Measurements from ENCODE around the gene RAE1. TPM values are rescaled to one million over a fixed set of nuclear protein-coding genes. Genes with fewer than 3 reads are reported as not detected.
"Not testable (repeated sequence)": the region's sequence is repeated elsewhere in the genome, so short reads cannot be mapped to it uniquely, and the experiment has no call there.

The RAE1 gene
- total RNA-seq, 2 experiments from 2014 or later, result 49.7 to 52.0 TPM

DNA sequence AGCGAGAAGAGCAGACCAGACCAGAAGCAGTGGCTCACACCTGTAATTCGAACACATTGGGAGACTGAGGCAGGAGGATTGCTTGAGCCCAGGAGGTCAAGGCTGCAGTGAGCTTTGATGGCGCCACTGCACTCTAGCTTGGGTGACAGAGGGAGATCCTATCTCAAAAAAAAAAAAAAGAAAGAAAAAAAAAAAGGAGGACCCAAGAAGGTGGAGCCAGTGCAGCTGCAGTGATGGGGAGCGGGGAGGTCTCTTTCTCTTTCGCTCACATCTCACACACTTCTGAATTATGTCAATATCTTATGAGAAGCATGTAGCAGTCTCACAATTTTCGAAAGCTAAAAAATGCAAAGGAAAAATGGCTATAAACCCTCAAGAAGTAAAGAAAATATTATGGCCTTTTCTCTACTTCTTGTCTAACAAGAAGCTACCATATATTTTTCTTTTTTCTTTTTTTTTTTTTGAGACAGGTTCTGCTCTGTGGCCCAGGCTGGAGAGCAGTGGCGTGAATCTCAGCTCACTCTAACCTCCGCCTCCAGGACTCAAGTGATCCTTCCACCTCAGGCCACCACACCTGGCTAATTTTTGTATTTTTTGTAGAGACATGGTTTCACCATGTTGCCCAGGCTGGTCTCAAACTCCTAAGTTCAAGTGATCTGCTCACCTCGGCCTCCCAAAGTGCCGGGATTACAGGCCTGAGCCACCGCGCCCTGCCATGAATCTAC, 25.3 kb upstream of the RAE1 start:
- CTCF ChIA-PET, result interaction anchor here (0.6 kb wide), 1 partner anchor 132 kb away, joined by 3 read pairs; no protein-coding TSS in a partner anchor
- POLR2A ChIA-PET, result no interaction called here

DNA sequence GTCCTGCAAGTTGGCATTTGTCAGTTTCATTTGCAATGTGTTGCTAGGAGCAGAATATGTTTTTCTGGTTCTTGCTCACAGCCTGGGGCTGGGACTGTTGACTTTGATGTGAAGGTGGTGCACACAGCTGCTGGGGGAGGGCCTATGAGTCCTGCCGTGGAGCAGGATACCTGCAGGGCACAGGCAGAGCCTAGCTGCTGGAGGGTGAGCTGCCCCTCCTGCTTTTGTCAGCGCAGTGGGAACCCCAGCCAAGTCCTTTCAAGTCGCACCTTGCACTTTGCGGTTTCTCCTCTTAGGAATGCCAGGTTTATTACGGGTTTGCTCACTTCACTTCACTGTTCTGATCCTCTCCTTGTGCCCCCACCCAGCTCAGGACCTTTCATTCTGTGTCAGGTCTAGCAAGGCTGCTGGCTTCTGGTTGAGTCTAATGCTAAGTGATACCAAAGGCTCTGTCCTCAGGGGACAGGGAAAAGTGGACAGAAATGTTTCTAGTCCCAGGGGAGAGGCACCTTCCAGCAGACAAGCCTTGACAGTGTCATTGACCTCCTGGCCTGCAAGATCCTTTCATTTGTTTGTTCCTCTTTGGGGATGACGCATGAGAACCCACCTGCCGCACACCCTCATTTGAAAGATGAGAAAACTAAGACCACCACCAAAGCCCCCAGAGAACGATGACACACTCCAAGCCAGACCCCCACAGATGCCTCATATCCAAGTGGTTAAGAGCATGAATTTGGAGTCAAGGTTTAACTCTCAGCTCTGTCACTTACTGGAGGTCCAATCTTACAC, 24.2 kb upstream of the RAE1 start:
- CTCF ChIA-PET, result no interaction called here

DNA sequence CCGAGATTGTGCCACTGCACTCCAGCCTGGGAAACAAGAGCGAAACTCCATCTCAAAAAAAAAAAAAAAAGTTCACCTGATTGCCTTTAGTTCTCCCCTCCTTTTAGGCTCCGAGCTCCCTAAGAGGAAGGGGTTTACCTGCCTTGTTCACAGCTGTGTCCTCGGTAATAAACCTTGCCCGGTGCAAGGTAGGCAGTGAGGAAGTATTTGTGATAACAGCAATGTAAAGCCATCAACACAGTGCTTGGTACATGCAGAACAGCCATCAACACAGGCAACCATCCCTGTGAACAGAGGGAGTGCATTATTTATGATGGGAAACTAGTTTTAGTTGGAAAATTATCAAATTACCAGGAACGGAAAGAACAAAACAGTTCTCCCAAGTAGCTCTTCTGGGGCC, 23.2 kb upstream of the RAE1 start:
- POLR2A ChIA-PET, result no interaction called here
- CTCF ChIA-PET, result no interaction called here

More for the DNA sequence above, 24.2 kb upstream of the RAE1 start:
- POLR2A ChIA-PET, result no interaction called here

DNA sequence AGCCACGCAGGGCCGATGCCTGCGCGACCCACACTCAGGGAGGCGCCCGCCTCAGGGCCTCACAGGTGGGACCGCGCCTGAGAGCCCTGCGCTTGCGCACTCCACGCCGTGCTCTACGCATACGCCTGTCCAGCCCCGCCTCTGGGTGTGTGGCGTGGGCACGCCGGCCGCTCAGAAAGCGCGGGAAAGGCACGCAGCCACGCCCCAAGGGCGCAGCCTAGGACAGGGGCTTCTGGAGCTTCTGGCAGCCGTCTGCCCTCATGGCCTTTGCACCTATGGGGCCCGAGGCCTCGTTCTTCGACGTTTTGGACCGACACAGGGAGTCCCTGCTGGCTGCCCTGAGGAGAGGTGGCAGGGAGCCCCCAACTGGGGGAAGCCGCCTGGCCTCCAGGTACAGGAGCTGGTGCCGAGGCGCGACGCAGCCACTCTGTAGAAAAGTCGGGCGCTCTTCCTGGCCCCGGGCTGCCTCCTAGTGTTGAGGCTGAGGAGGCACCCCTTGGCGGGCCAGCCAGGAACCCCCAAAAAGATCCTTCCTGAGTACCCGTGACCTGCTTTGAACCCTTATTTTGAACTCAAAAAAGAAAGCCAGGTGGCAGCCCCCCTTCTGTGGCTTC, 21.3 kb upstream of the RAE1 start, which contains the start of gene SPO11:
Gene SPO11, plus strand, starts transcription at position 196 of the 614 bp plus-strand sequence. Its CDS starts 65 bp downstream, at position 261.
- CTCF ChIA-PET, result no interaction called here
- POLR2A ChIA-PET, result no interaction called here

DNA sequence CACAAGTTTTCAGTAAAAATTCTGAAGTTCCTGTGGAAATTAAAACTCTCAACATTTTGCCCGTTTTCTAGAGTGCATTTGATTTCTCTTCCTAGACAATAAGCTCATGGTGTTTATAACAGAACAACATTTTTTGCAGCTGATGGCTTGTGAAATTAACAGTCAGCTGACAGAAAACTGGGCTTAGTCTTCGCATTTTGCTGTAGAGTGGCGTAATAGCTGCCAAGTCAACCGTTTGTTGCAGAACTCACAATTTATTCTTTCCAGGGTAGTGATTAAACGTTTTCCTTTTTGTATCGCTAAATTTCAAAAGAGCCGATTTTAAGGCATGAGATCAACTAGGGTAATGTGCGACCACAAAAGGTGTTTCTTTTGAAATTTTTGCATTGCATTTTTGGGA, 20.1 kb upstream of the RAE1 start:
- ChIA-PET CTCF (interaction anchor here (0.7 kb wide), 1 partner anchor 768 kb away, joined by 3 read pairs; no protein-coding TSS in a partner anchor), POLR2A (no interaction called here)

DNA sequence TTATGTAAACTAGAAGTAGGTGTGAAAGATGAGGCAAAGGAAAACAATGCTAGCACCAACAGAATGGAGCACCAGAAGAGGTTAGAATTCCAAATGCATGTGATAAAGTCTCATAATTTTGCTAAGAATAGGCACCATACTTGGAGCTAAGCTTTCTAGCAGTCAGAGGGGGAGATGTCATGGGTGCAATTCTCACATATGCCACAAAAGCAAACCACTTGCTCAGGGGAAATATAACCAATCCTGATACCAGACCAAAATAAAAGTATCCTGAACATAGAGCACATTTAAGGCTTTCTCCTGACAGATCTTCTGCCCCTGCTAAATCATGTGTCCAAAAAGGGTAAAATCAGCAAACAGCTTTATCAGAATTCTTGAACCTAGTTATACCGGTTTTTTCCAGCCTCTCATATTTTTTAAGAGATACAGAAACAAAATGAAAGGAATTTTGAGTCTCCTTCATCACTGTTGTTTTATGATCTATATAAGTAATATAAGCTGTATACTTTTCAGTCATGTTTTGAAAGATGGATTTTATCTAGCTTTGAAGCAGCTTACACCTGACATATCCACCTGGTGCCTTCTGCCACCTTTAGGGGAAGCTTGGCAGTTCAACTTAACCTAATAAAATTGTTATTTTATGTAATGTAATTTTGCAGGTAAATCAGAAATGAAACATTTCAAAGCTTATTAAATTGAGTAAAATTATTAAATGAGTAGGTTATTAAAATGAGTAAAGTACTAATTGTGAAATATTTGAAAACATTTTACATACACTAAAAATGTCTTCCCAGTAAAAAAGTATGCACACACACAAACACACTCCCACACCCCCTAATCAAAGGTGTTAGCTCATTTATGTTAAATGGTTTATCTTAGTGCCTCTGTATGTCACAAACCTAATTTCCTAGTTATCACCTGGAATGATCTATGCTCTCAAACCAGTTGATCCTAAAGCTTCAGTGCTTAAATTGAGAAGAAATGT, 18.7 kb upstream of the RAE1 start:
- POLR2A ChIA-PET, result no interaction called here
- CTCF ChIA-PET, result interaction anchor here (0.6 to 1.6 kb wide), 2 partner anchors 14 to 857 kb away, joined by 3 to 5 read pairs; no protein-coding TSS in a partner anchor

DNA sequence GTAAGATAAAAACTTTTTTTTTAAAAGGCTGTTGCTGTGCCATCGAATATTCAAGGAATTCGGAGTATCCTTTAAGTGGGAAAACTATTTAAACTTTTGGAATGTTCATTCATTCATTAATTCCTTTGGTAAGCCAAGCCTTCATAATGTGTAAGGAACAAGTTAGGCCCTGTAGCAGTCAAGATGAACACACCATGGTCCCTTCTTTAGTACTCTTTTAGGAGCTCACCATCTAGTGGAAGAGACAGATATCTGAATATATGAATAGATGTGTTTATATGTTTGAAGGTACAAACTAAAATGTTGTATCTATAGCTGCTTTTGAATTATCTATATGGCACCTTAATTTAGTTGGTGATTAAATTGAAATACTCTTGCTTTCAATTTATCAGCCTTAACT, 15.7 kb upstream of the RAE1 start:
- CTCF ChIA-PET, result interaction anchor here (0.6 kb wide), 1 partner anchor 16 kb away, joined by 3 read pairs; no protein-coding TSS in a partner anchor
- POLR2A ChIA-PET, result no interaction called here

DNA sequence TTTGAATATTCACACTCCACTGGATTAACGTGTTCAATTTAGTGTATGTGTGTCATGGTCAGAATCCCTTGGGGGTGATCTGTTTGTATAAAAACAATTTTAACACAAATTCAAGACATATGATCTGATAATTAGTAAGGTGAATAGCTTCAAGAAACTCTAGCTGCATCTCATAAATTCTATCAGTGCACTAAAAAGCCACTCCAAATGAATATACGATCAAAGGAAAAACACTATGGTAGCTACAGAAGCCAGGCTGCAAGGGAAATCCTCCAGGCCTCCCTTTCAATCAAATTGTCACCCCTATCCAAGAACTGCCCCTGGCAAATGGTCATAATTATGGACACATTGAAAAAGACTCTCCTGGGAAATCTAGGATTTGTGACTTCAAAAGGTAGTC, 9.4 kb upstream of the RAE1 start:
- ChIA-PET POLR2A (no interaction called here), CTCF (no interaction called here)

DNA sequence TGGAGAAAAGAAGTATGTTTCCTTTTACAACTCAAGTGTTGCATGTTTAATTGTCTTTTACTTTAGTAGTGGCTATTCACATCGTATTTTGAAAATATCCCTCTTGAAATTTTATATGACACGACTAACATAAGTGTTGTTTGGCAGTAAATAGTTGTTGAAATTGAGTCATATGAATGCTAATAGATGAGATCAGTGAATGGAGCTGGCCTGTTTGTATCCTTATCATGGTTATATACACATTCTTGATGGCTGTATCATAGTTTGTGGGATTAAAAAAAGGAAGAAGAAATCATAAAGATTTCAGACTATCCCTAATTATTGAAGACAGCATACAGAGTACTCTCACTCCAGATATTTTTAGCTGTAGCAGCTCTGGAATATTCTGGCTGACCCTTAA, 8.2 kb upstream of the RAE1 start:
- ChIA-PET CTCF (no interaction called here), POLR2A (no interaction called here)

DNA sequence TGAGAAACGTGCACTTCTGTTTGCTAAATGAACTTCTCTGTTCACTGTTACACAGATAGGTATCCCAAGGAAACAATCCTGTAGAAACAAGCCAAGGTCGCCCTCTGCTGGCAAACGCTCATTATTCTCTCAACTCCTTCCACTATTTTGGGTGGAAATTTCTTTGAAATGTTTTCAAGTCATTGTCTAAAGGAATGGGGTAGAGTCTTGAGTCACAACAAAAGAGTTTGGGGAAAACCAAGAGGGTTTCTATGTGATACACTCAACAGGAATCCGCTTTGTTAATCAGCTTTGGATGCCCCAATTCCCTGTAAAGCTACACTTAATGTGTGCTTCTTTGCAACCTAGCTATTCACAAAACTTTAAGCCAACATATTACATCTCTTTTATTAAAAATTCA, 4.6 kb upstream of the RAE1 start:
- ChIA-PET POLR2A (interaction anchor here (0.5 kb wide), 1 partner anchor 49 kb away, joined by 3 read pairs; no protein-coding TSS in a partner anchor), CTCF (interaction anchor here (0.8 to 2.4 kb wide), 3 partner anchors 14 to 255 kb away, joined by 4 to 5 read pairs (median 5); no protein-coding TSS in a partner anchor)

DNA sequence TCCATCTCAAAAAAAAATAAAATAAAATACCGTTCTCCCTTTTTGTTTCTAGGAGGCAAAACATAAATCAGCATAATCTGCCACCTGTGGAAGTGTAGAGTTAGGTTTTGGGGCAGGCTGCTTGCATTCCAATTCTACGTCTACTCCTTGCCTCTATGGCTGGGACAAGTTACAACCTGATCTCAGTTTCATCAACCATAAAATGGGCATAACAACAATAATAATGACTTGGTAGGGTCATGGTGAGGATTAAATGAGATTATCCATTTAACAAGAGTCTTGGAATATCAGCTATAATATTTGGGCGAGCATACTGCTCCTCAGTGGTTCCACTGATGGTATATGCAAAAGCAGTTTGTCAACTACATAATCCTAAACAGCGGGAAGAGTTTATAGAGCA, 3.7 kb upstream of the RAE1 start:
- CTCF ChIA-PET, result interaction anchor here (1.3 to 2.4 kb wide), 2 partner anchors 14 to 256 kb away, joined by 5 read pairs; no protein-coding TSS in a partner anchor
- POLR2A ChIA-PET, result no interaction called here

DNA sequence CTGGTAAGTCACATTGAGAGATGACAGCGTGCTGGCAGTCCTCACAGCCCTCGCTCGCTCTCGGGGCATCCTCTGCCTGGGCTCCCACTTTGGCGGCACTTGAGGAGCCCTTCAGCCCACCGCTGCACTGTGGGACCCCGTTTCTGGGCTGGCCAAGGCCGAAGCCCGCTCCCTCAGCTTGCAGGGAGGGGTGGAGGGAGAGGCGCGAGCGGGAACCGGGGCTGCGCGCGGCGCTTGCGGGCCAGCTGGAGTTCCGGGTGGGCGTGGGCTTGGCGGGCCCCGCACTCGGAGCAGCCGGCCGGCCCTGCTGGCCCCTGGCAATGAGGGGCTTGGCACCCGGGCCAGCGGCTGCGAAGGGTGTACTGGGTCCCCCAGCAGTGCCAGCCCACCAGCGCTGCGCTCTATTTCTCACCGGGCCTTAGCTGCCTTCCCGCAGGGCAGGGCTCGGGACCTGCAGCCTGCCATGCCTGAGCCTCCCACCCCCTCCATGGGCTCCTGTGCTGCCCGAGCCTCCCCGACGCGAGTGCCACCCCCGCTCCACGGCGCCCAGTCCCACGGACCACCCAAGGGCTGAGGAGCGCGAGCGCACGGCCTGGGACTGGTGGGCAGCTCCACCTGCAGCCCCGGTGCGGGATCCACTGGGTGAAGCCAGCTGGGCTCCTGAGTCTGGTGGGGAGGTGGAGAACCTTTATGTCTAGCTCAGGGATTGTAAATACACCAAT, 2.7 kb upstream of the RAE1 start:
- CTCF ChIA-PET, POLR2A ChIA-PET: not testable (repeated sequence)

DNA sequence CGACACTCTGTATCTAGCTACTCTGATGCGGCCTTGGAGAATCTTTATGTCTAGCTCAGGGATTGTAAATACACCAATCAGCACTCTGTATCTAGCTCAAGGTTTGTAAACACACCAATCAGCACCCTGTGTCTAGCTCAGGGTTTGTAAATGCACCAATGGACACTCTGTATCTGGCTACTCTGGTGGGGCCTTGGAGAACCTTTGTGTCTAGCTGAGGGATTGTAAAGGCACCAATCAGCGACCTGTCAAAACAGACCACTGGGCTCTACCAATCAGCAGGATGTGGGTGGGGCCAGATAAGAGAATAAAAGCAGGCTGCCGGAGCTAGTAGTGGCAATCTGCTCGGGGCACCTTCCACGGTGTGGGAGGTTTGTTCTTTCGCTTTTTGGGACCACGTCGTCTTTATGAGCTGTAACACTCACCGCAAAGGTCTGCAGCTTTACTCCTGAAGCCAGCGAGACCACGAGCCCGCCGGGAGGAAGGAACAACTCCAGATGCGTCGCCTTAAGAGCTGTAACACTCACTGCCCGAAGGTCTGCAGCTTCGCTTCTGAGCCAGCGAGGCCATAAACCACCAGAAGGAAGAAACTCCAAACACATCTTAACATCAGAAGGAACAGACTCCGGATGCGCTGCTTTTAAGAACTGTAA, 2.0 kb upstream of the RAE1 start:
- POLR2A ChIA-PET, result not testable (repeated sequence)
- CTCF ChIA-PET, result interaction anchor here (1.3 to 1.7 kb wide), 2 partner anchors 41 to 798 kb away, joined by 4 to 5 read pairs; no protein-coding TSS in a partner anchor

DNA sequence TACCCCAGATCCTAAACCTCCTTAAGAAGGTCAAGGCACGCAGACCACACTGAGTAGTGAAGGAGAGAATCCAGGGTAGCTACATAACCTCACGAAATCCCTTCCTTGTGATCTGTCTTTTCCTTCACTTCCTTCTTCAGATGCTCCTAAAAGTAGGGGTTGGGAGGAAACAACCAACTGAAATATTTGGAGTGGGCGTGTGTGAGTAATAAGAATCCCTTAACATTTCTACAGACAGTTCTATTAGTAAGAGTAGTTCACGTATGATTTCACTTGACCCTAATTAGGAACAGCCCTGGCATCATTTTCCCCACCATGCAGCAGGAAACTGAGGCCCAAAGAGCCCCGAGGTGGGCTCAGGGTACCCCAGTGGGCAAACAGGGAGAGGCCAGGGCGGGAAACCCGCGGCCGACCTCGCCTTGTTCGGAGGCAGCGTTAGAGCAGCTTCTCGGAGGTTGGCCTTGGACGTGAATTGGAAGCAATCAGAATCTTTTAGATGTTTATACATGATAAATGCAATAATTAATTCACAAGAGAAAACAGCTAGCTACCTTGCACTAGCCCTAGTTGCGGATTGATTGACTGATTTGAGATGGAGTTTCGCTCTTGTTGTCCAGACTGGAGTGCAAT, 859 bp upstream of the RAE1 start:
- CTCF ChIA-PET, result interaction anchor here (0.9 to 1.7 kb wide), 3 partner anchors 40 to 799 kb away, joined by 3 to 5 read pairs (median 4); no protein-coding TSS in a partner anchor
- POLR2A ChIA-PET, result no interaction called here

DNA sequence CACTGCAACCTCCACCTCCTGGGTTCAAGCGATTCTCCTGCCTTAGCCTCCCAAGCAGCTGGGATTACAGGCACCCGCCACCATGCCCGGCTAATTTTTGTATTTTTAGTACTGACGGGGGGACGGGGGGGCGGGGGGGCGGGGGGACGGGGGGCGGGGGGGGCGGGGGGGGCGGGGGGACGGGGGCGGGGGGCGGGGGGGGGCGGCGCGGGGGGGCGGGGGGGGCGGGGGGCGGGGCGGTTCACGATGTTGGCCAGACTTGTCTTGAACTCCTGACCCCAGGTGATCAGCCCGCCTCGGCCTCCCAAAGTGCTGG, 371 bp upstream of the RAE1 start:
- CTCF ChIA-PET, POLR2A ChIA-PET: not testable (repeated sequence)

DNA sequence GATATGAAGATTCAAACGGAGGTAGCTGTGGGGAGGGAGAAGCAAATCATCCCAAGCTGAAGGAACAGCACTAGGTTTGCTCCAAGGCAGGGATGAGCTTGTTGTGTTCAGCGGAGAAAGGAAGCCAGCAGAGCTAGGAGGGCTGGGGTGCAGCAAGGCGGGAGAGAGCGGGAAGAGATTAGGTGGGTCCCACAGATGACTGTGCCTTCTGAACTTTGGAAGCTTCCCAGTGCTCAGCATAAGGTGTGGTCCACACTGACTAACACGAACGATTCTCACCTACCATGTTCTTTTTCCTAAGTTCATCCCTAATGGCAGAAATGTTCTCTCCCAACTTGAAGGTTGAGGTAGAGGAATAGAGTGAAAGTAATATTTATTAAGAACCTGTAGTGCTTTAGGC, 1.2 kb downstream of the RAE1 start:
- CTCF ChIA-PET, result interaction anchor here (0.9 to 1.5 kb wide), 2 partner anchors 46 to 141 kb away, joined by 3 to 5 read pairs; no protein-coding TSS in a partner anchor
- POLR2A ChIA-PET, result interaction anchor here (1.0 to 1.4 kb wide), 2 partner anchors 38 to 46 kb away, joined by 4 to 5 read pairs; partner anchors contain the start of gene RBM38

DNA sequence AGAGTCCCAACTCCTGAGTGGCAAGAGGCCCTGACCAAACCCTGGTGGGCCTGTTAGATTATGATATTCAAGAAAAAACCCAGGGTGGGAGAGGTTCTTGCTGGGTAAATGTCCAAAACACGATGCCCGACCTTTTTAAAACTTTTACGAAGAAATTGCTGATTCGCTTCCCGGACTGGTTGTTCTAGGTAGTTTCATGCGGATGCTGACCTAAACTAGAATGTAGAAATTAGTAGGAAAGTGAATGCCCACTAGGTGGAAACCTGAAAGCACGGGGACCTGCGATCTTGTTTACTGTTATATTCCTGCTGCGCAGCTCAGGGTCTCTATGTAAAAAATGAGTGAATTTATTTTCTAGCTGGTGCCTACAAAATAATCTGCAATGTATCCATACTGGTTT, 2.3 kb downstream of the RAE1 start:
- ChIA-PET POLR2A (no interaction called here), CTCF (no interaction called here)
